ENCODE data around the gene BSPRY.

Gene BSPRY

GRCh38 chr9:113397203-113397631, 47.9 kb downstream of the BSPRY start:
- no peak overlapping the region for H3K4me3 ChIP-seq (ENCODE audit: low read length)

GRCh38 chr9:113398796-113399195, 49.5 kb downstream of the BSPRY start:
- no peak overlapping the region for H3K4me3 ChIP-seq (ENCODE audit: low read length)

More at GRCh38 chr9:113397203-113397631, 47.9 kb downstream of the BSPRY start:
- no peak overlapping the region for H2AFZ ChIP-seq (ENCODE audit: low read length)
- H3K9me3 ChIP-seq (replicated peaks; ENCODE audit: insufficient read depth, low read length), result no peaks in the 10 kb centered on the region
- DNase-seq, result no peak
- no peaks in the 10 kb centered on the region for H3K36me3 ChIP-seq (replicated peaks; ENCODE audit: insufficient read depth, low read length)
- no peak overlapping the region for H3K4me2 ChIP-seq (ENCODE audit: low read depth, low read length)
- no peaks in the 10 kb centered on the region for H3K9me2 ChIP-seq (replicated peaks; ENCODE audit: insufficient read depth, low read length)
- TF ChIP-seq EZH2phosphoT487 (IDR thresholded peaks at IDR 0.05; ENCODE audit: low read length) (no peak), EZH2 (optimal IDR thresholded peaks at IDR 0.05; ENCODE audit: low read depth, low read length) (no peak)
- TF ChIP-seq, protein P1, sequence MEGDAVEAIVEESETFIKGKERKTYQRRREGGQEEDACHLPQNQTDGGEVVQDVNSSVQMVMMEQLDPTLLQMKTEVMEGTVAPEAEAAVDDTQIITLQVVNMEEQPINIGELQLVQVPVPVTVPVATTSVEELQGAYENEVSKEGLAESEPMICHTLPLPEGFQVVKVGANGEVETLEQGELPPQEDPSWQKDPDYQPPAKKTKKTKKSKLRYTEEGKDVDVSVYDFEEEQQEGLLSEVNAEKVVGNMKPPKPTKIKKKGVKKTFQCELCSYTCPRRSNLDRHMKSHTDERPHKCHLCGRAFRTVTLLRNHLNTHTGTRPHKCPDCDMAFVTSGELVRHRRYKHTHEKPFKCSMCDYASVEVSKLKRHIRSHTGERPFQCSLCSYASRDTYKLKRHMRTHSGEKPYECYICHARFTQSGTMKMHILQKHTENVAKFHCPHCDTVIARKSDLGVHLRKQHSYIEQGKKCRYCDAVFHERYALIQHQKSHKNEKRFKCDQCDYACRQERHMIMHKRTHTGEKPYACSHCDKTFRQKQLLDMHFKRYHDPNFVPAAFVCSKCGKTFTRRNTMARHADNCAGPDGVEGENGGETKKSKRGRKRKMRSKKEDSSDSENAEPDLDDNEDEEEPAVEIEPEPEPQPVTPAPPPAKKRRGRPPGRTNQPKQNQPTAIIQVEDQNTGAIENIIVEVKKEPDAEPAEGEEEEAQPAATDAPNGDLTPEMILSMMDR (IDR thresholded peaks at IDR 0.05; ENCODE audit: low read length), result no peak
- H4K20me1 ChIP-seq (ENCODE audit: insufficient read depth, low read length), result no peaks in the 10 kb centered on the region
- peaks cover 23% of the 10 kb centered on the region for H3K79me2 ChIP-seq (ENCODE audit: low read length)
- no peaks in the 10 kb centered on the region for H3K27me3 ChIP-seq (replicated peaks; ENCODE audit: insufficient read depth, low read length)
- no peak overlapping the region for H3K27ac ChIP-seq (ENCODE audit: low read length)
- peaks cover 12% of the 10 kb centered on the region for H3K4me1 ChIP-seq (ENCODE audit: low read length)
- no peaks in the 10 kb centered on the region for H3F3A ChIP-seq (ENCODE audit: insufficient read depth, low read length)
- no peak overlapping the region for H3K9ac ChIP-seq (ENCODE audit: low read length)

GRCh38 chr9:113399646-113400200, 50.4 kb downstream of the BSPRY start:
- H3K4me2 ChIP-seq (ENCODE audit: low read depth, low read length), result peak overlapping the region; percentile 34; the same call in 1 of the 2 replicates
- peaks cover 23% of the 10 kb centered on the region for H3K79me2 ChIP-seq (ENCODE audit: low read length)
- peaks cover 20% of the 10 kb centered on the region for H3K4me1 ChIP-seq (ENCODE audit: low read length)
- no peak overlapping the region for H3K9ac ChIP-seq (ENCODE audit: low read length)
- no peak for DNase-seq
- no peak overlapping the region for H3K4me3 ChIP-seq (ENCODE audit: low read length)
- H2AFZ ChIP-seq (ENCODE audit: low read length), result no peak overlapping the region
- H3K9me2 ChIP-seq (replicated peaks; ENCODE audit: insufficient read depth, low read length), result no peaks in the 10 kb centered on the region
- no peak for TF ChIP-seq EZH2phosphoT487 (IDR thresholded peaks at IDR 0.05; ENCODE audit: low read length)
- TF ChIP-seq, protein P1 (IDR thresholded peaks at IDR 0.05; ENCODE audit: low read length), result no peak
- no peak for TF ChIP-seq EZH2 (optimal IDR thresholded peaks at IDR 0.05; ENCODE audit: low read depth, low read length)
- H3F3A ChIP-seq (ENCODE audit: insufficient read depth, low read length), result no peaks in the 10 kb centered on the region
- H3K27ac ChIP-seq (ENCODE audit: low read length), result no peak overlapping the region
- H3K27me3 ChIP-seq (replicated peaks; ENCODE audit: insufficient read depth, low read length), result no peaks in the 10 kb centered on the region
- H4K20me1 ChIP-seq (ENCODE audit: insufficient read depth, low read length), result no peaks in the 10 kb centered on the region
- H3K9me3 ChIP-seq (replicated peaks; ENCODE audit: insufficient read depth, low read length), result no peaks in the 10 kb centered on the region
- H3K36me3 ChIP-seq (replicated peaks; ENCODE audit: insufficient read depth, low read length), result no peaks in the 10 kb centered on the region

More at GRCh38 chr9:113398796-113399195, 49.5 kb downstream of the BSPRY start:
- TF ChIP-seq EZH2phosphoT487 (IDR thresholded peaks at IDR 0.05; ENCODE audit: low read length) (no peak), EZH2 (optimal IDR thresholded peaks at IDR 0.05; ENCODE audit: low read depth, low read length) (no peak)
- TF ChIP-seq, protein P1 (IDR thresholded peaks at IDR 0.05; ENCODE audit: low read length), result no peak
- no peaks in the 10 kb centered on the region for H3F3A ChIP-seq (ENCODE audit: insufficient read depth, low read length)
- no peak overlapping the region for H3K4me2 ChIP-seq (ENCODE audit: low read depth, low read length)
- no peaks in the 10 kb centered on the region for H3K36me3 ChIP-seq (replicated peaks; ENCODE audit: insufficient read depth, low read length)
- H4K20me1 ChIP-seq (ENCODE audit: insufficient read depth, low read length), result no peaks in the 10 kb centered on the region
- no peaks in the 10 kb centered on the region for H3K27me3 ChIP-seq (replicated peaks; ENCODE audit: insufficient read depth, low read length)
- no peak overlapping the region for H3K27ac ChIP-seq (ENCODE audit: low read length)
- no peak for DNase-seq
- H3K9me2 ChIP-seq (replicated peaks; ENCODE audit: insufficient read depth, low read length), result no peaks in the 10 kb centered on the region
- H3K79me2 ChIP-seq (ENCODE audit: low read length), result peaks cover 23% of the 10 kb centered on the region
- peaks cover 17% of the 10 kb centered on the region for H3K4me1 ChIP-seq (ENCODE audit: low read length)
- no peak overlapping the region for H2AFZ ChIP-seq (ENCODE audit: low read length)
- no peaks in the 10 kb centered on the region for H3K9me3 ChIP-seq (replicated peaks; ENCODE audit: insufficient read depth, low read length)
- no peak overlapping the region for H3K9ac ChIP-seq (ENCODE audit: low read length)
